Limb (tissue), 2 donors: Measurements from ENCODE around the gene ZNF582.
"Not testable (repeated sequence)": the region's sequence is repeated elsewhere in the genome, so short reads cannot be mapped to it uniquely, and the experiment has no call there.

ENCODE experiments used
- DNase-seq, 2 donors: peaks; one replicate each; pipeline ENCODE4 v3.0.0-alpha.2; 2016; ENCODE audit errors: extremely low spot score in 2 of 2

The ZNF582 gene

GRCh38 chr19:56351208-56351607, 42.1 kb downstream of the ZNF582 start:
- no peak for DNase-seq

- DNase-seq: peak; percentile 58 to 75
Observed at GRCh38 chr19:56350416-56351045, 42.8 kb downstream of the ZNF582 start.

- no peak for DNase-seq
Observed at GRCh38 chr19:56348289-56348877, 45.0 kb downstream of the ZNF582 start.

GRCh38 chr19:56347163-56347778, 46.1 kb downstream of the ZNF582 start:
- DNase-seq: no peak

GRCh38 chr19:56341948-56342347, 51.4 kb downstream of the ZNF582 start:
- DNase-seq: no peak

GRCh38 chr19:56339031-56339430, 54.3 kb downstream of the ZNF582 start:
- DNase-seq: not testable (repeated sequence)

GRCh38 chr19:56337077-56337476, 56.3 kb downstream of the ZNF582 start:
- DNase-seq: not testable (repeated sequence)

- DNase-seq: not testable (repeated sequence)
Observed at GRCh38 chr19:56335371-56335770, 58.0 kb downstream of the ZNF582 start.

GRCh38 chr19:56333506-56333905, 59.8 kb downstream of the ZNF582 start:
- DNase-seq: peak in 1 of 2 donors; percentile 5
